Measurements from ENCODE around the gene PPM1H.

PPM1H gene

GRCh38 chr12:62776997-62777396 is 158.0 kb downstream of the PPM1H start:
- TF ChIP-seq NFIC (IDR thresholded peaks at IDR 0.05), result no peak
- TF ChIP-seq TEAD4 (IDR thresholded peaks at IDR 0.05), result no peak
- no peak for TF ChIP-seq MAX (IDR thresholded peaks at IDR 0.05)
- no peak for TF ChIP-seq YY1 (IDR thresholded peaks at IDR 0.05; ENCODE audit: low read depth)
- TF ChIP-seq USF1 (IDR thresholded peaks at IDR 0.05), result no peak
- TF ChIP-seq CEBPB (IDR thresholded peaks at IDR 0.05), result no peak
- no peak for TF ChIP-seq EP300 (IDR thresholded peaks at IDR 0.05; ENCODE audit: borderline replicate concordance)
- TF ChIP-seq TAF1 (IDR thresholded peaks at IDR 0.05; ENCODE audit: low read depth), result no peak
- no peak for TF ChIP-seq FOXM1 (IDR thresholded peaks at IDR 0.05; ENCODE audit: borderline replicate concordance, low read depth)
- no peak for TF ChIP-seq CREB1 (IDR thresholded peaks at IDR 0.05; ENCODE audit: low read depth)
- TF ChIP-seq REST (IDR thresholded peaks at IDR 0.05; ENCODE audit: low read depth), result no peak
- TF ChIP-seq RAD21 (IDR thresholded peaks at IDR 0.05; ENCODE audit: low read depth), result no peak
- TF ChIP-seq TCF12 (IDR thresholded peaks at IDR 0.05; ENCODE audit: low read depth), result no peak
- no peak for TF ChIP-seq EGR1 (IDR thresholded peaks at IDR 0.05)
- no peak for TF ChIP-seq ZBTB7A (IDR thresholded peaks at IDR 0.05; ENCODE audit: low read depth)

GRCh38 chr12:62776575-62776974 is 158.4 kb downstream of the PPM1H start:
- TF ChIP-seq CEBPB (IDR thresholded peaks at IDR 0.05), result no peak
- TF ChIP-seq YY1 (IDR thresholded peaks at IDR 0.05; ENCODE audit: low read depth), result no peak
- TF ChIP-seq CREB1 (IDR thresholded peaks at IDR 0.05; ENCODE audit: low read depth), result no peak

GRCh38 chr12:62774794-62775193 is 160.2 kb downstream of the PPM1H start:
- TF ChIP-seq USF1 (IDR thresholded peaks at IDR 0.05) (no peak), TEAD4 (IDR thresholded peaks at IDR 0.05) (no peak), REST (IDR thresholded peaks at IDR 0.05; ENCODE audit: low read depth) (no peak), MAX (IDR thresholded peaks at IDR 0.05) (no peak), NFIC (IDR thresholded peaks at IDR 0.05) (no peak), EGR1 (IDR thresholded peaks at IDR 0.05) (no peak), TAF1 (IDR thresholded peaks at IDR 0.05; ENCODE audit: low read depth) (no peak), ZBTB7A (IDR thresholded peaks at IDR 0.05; ENCODE audit: low read depth) (no peak), TCF12 (IDR thresholded peaks at IDR 0.05; ENCODE audit: low read depth) (no peak), YY1 (IDR thresholded peaks at IDR 0.05; ENCODE audit: low read depth) (no peak), EP300 (IDR thresholded peaks at IDR 0.05; ENCODE audit: borderline replicate concordance) (no peak), CREB1 (IDR thresholded peaks at IDR 0.05; ENCODE audit: low read depth) (no peak), CEBPB (IDR thresholded peaks at IDR 0.05) (no peak), FOXM1 (IDR thresholded peaks at IDR 0.05; ENCODE audit: borderline replicate concordance, low read depth) (no peak), RAD21 (IDR thresholded peaks at IDR 0.05; ENCODE audit: low read depth) (no peak)

- no peak for TF ChIP-seq CREB1 (IDR thresholded peaks at IDR 0.05; ENCODE audit: low read depth)
- TF ChIP-seq MAX (IDR thresholded peaks at IDR 0.05), result no peak
- TF ChIP-seq ZBTB7A (IDR thresholded peaks at IDR 0.05; ENCODE audit: low read depth), result no peak
- no peak for TF ChIP-seq TEAD4 (IDR thresholded peaks at IDR 0.05)
- no peak for TF ChIP-seq TAF1 (IDR thresholded peaks at IDR 0.05; ENCODE audit: low read depth)
- no peak for TF ChIP-seq TCF12 (IDR thresholded peaks at IDR 0.05; ENCODE audit: low read depth)
- TF ChIP-seq EGR1 (IDR thresholded peaks at IDR 0.05), result no peak
- TF ChIP-seq FOXM1 (IDR thresholded peaks at IDR 0.05; ENCODE audit: borderline replicate concordance, low read depth), result no peak
- TF ChIP-seq YY1 (IDR thresholded peaks at IDR 0.05; ENCODE audit: low read depth), result no peak
- no peak for TF ChIP-seq EP300 (IDR thresholded peaks at IDR 0.05; ENCODE audit: borderline replicate concordance)
- TF ChIP-seq RAD21 (IDR thresholded peaks at IDR 0.05; ENCODE audit: low read depth), result no peak
- no peak for TF ChIP-seq CEBPB (IDR thresholded peaks at IDR 0.05)
- no peak for TF ChIP-seq USF1 (IDR thresholded peaks at IDR 0.05)
- TF ChIP-seq NFIC (IDR thresholded peaks at IDR 0.05), result no peak
These were observed 162.5 kb downstream of the PPM1H start for GRCh38 chr12:62772416-62772955.

GRCh38 chr12:62771828-62772227 is 163.1 kb downstream of the PPM1H start:
- TF ChIP-seq REST (IDR thresholded peaks at IDR 0.05; ENCODE audit: low read depth), result no peak
- TF ChIP-seq TEAD4 (IDR thresholded peaks at IDR 0.05), result no peak
- TF ChIP-seq FOXM1 (IDR thresholded peaks at IDR 0.05; ENCODE audit: borderline replicate concordance, low read depth), result no peak
- TF ChIP-seq EP300 (IDR thresholded peaks at IDR 0.05; ENCODE audit: borderline replicate concordance), result no peak
- no peak for TF ChIP-seq TCF12 (IDR thresholded peaks at IDR 0.05; ENCODE audit: low read depth)
- no peak for TF ChIP-seq YY1 (IDR thresholded peaks at IDR 0.05; ENCODE audit: low read depth)
- TF ChIP-seq USF1 (IDR thresholded peaks at IDR 0.05), result no peak
- no peak for TF ChIP-seq EGR1 (IDR thresholded peaks at IDR 0.05)
- no peak for TF ChIP-seq TAF1 (IDR thresholded peaks at IDR 0.05; ENCODE audit: low read depth)
- TF ChIP-seq CEBPB (IDR thresholded peaks at IDR 0.05), result no peak
- no peak for TF ChIP-seq ZBTB7A (IDR thresholded peaks at IDR 0.05; ENCODE audit: low read depth)
- no peak for TF ChIP-seq MAX (IDR thresholded peaks at IDR 0.05)

All from Ishikawa (cell line).